ENCODE results near the gene PTGES3L. TPM values are rescaled to one million over a fixed set of nuclear protein-coding genes. Genes with fewer than 3 reads are reported as not detected.

PTGES3L gene
- total and polyA plus RNA-seq, 2 of the 13 experiments (the other 11 are each of a cell fraction or from before 2014, with no cell fraction given), result 1.2 to 2.9 TPM

DNA sequence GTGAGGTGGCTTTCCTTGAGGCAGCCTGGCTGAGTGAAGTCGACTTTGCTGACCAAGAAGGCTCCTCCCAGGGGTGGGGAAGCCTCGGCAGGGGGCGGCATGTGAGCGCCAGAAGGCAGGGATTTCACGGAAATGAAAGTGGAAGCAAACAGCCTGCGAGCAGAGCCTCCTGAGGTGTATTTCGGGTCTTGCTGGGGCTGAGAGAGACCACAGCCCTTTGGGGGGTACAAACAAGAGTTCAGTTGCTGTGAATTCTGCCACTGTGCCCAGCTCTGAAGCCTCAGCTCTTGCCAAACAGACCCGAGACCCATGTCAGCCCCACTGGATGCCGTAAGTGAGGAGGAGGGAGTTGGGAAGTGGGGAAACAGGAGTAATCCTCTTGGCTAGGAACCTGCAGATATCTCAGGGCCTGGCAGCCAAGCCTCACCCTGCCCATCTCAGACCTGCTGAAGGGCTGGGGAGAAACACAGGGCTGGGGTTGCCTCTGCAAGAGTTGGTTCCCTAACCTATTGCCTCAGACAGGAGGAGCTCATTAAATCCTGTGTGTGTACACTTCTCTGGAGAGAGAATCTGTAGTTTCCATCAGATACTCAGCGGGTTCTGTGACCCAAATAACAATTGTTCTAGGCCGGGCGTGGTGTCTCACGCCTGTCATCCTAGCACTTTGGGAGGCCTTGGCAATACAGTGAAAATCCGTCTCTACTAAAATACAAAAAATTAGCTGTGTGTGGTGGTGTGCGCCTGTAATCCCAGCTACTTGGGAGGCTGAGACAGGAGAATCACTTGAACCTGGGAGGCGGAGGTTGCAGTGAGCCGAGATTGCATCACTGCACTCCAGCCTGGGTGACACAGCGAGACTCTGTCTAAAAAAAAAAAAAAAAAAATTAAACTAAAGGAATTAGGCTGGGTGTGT is 27.0 kb upstream of the PTGES3L start, which contains the start of gene IFI35 (continued):
- TF ChIP-seq, protein P1, sequence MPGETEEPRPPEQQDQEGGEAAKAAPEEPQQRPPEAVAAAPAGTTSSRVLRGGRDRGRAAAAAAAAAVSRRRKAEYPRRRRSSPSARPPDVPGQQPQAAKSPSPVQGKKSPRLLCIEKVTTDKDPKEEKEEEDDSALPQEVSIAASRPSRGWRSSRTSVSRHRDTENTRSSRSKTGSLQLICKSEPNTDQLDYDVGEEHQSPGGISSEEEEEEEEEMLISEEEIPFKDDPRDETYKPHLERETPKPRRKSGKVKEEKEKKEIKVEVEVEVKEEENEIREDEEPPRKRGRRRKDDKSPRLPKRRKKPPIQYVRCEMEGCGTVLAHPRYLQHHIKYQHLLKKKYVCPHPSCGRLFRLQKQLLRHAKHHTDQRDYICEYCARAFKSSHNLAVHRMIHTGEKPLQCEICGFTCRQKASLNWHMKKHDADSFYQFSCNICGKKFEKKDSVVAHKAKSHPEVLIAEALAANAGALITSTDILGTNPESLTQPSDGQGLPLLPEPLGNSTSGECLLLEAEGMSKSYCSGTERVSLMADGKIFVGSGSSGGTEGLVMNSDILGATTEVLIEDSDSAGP (CRISPR knock-in tag; IDR thresholded peaks at IDR 0.05; ENCODE audit: borderline replicate concordance), result peak; percentile 74; the same call in 1 of the 2 replicates
- TF ChIP-seq TCF7L2 (IDR thresholded peaks at IDR 0.05; ENCODE audit: low read depth, low read length), result no peak
- TF ChIP-seq KDM5A (IDR thresholded peaks at IDR 0.05; ENCODE audit: borderline replicate concordance, low read length), result no peak; the same call in 1 of the 2 replicates
- TF ChIP-seq TSC22D2 (CRISPR knock-in tag; IDR thresholded peaks at IDR 0.05; ENCODE audit: borderline replicate concordance), result no peak
- TF ChIP-seq TCF12 (IDR thresholded peaks at IDR 0.05), result no peak
- TF ChIP-seq TCF12 (CRISPR knock-in tag; IDR thresholded peaks at IDR 0.05), result no peak
- no peak for TF ChIP-seq MBD4 (IDR thresholded peaks at IDR 0.05; ENCODE audit: borderline replicate concordance, low read length)
- peak; percentile 60 for TF ChIP-seq PHF8 (CRISPR knock-in tag; IDR thresholded peaks at IDR 0.05)
- TF ChIP-seq HOXA5 (CRISPR knock-in tag; IDR thresholded peaks at IDR 0.05), result peak; percentile 90
- TF ChIP-seq TRIM22 (IDR thresholded peaks at IDR 0.05), result no peak
- TF ChIP-seq ZNF121 (CRISPR knock-in tag; IDR thresholded peaks at IDR 0.05), result no peak
- TF ChIP-seq EZH2 (conservative IDR thresholded peaks at IDR 0.05; ENCODE audit: low read depth, low read length), result no peak
- no peak for TF ChIP-seq HNRNPL (IDR thresholded peaks at IDR 0.05; ENCODE audit: low read depth, low read length)
- TF ChIP-seq CREM (IDR thresholded peaks at IDR 0.05), result peak; percentile 6; the same call in 1 of the 2 replicates
- TF ChIP-seq CREM (CRISPR knock-in tag; IDR thresholded peaks at IDR 0.05), result no peak
- TF ChIP-seq ZNF33A (CRISPR knock-in tag; IDR thresholded peaks at IDR 0.05; ENCODE audit: borderline replicate concordance), result no peak
- TF ChIP-seq NCOR1 (IDR thresholded peaks at IDR 0.05; ENCODE audit: borderline replicate concordance, low read length), result no peak
- TF ChIP-seq GLMP (CRISPR knock-in tag; IDR thresholded peaks at IDR 0.05; ENCODE audit: borderline replicate concordance), result no peak
- no peak for TF ChIP-seq ZNF510 (CRISPR knock-in tag; IDR thresholded peaks at IDR 0.05; ENCODE audit: low read depth)
- TF ChIP-seq MAFG (CRISPR knock-in tag; IDR thresholded peaks at IDR 0.05), result no peak
- TF ChIP-seq ZNF33B (CRISPR knock-in tag; IDR thresholded peaks at IDR 0.05), result peak; percentile 37; the same call in 1 of the 2 replicates
- no peak for TF ChIP-seq SNRNP70 (IDR thresholded peaks at IDR 0.05; ENCODE audit: low read depth, low read length)
- peak; percentile 20; the same call in 1 of the 2 replicates for TF ChIP-seq DRAP1 (CRISPR knock-in tag; IDR thresholded peaks at IDR 0.05)
- no peak for TF ChIP-seq RAD51 (IDR thresholded peaks at IDR 0.05; ENCODE audit: borderline replicate concordance)
- peak; percentile 72; the same call in 1 of the 2 replicates for TF ChIP-seq ZSCAN31 (CRISPR knock-in tag; IDR thresholded peaks at IDR 0.05; ENCODE audit: low read depth)
- TF ChIP-seq, protein P2, sequence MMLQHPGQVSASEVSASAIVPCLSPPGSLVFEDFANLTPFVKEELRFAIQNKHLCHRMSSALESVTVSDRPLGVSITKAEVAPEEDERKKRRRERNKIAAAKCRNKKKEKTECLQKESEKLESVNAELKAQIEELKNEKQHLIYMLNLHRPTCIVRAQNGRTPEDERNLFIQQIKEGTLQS (CRISPR knock-in tag; IDR thresholded peaks at IDR 0.05), result peak; percentile 32; the same call in 1 of the 2 replicates

All from HepG2 (cell line).